ENCODE measurements around the gene ZNF324. TPM values are rescaled to one million over a fixed set of nuclear protein-coding genes. Genes with fewer than 3 reads are reported as not detected.

Gene ZNF324
- total and polyA plus RNA-seq, 2 experiments from 2014 or later, result 15.7 to 27.8 TPM

- TF ChIP-seq CTCF (IDR thresholded peaks at IDR 0.05; ENCODE audit: low read depth, low read length), result no peak
- no peak overlapping the region for H3K4me3 ChIP-seq
- peaks cover 9% of the 10 kb centered on the region for H3K36me3 ChIP-seq
- DNase-seq (ENCODE audit: low read depth in 1 of 2, low spot score in 1 of 2), result no peak
- peaks cover 10% of the 10 kb centered on the region for H3K4me1 ChIP-seq (ENCODE audit: low read depth)
- no peak overlapping the region for H3K27ac ChIP-seq
- no peaks in the 10 kb centered on the region for H3K9me3 ChIP-seq (ENCODE audit: low read depth)
- H3K27me3 ChIP-seq, result no peaks in the 10 kb centered on the region
Measured at GRCh38 chr19:58479303-58479702, 12.4 kb downstream of the ZNF324 start.

- Histone ChIP-seq H3K27ac (no peak overlapping the region), H3K4me1 (ENCODE audit: low read depth) (peaks cover 10% of the 10 kb centered on the region), H3K4me3 (no peak overlapping the region), H3K9me3 (ENCODE audit: low read depth) (no peaks in the 10 kb centered on the region), H3K36me3 (peaks cover 9% of the 10 kb centered on the region), H3K27me3 (no peaks in the 10 kb centered on the region)
- TF ChIP-seq CTCF (IDR thresholded peaks at IDR 0.05; ENCODE audit: low read depth, low read length), result no peak
- DNase-seq (ENCODE audit: low read depth in 1 of 2, low spot score in 1 of 2), result no peak
Measured at GRCh38 chr19:58479736-58480480, 13.0 kb downstream of the ZNF324 start.

GRCh38 chr19:58480481-58480830 is 13.6 kb downstream of the ZNF324 start:
- no peak for DNase-seq (ENCODE audit: low read depth in 1 of 2, low spot score in 1 of 2)

GRCh38 chr19:58480831-58481230 is 14.0 kb downstream of the ZNF324 start:
- Histone ChIP-seq H3K9me3 (ENCODE audit: low read depth) (no peaks in the 10 kb centered on the region), H3K27ac (no peak overlapping the region), H3K4me1 (ENCODE audit: low read depth) (peaks cover 10% of the 10 kb centered on the region), H3K27me3 (no peaks in the 10 kb centered on the region), H3K4me3 (no peak overlapping the region), H3K36me3 (peaks cover 9% of the 10 kb centered on the region)
- DNase-seq (ENCODE audit: low read depth in 1 of 2, low spot score in 1 of 2), result no peak
- no peak for TF ChIP-seq CTCF (IDR thresholded peaks at IDR 0.05; ENCODE audit: low read depth, low read length)

More at GRCh38 chr19:58480481-58480830, 13.6 kb downstream of the ZNF324 start:
- Histone ChIP-seq H3K4me1 (ENCODE audit: low read depth) (peaks cover 10% of the 10 kb centered on the region), H3K4me3 (no peak overlapping the region), H3K27ac (no peak overlapping the region), H3K27me3 (no peaks in the 10 kb centered on the region), H3K36me3 (peaks cover 9% of the 10 kb centered on the region), H3K9me3 (ENCODE audit: low read depth) (no peaks in the 10 kb centered on the region)
- TF ChIP-seq CTCF (IDR thresholded peaks at IDR 0.05; ENCODE audit: low read depth, low read length), result no peak

- Histone ChIP-seq H3K4me3 (no peak overlapping the region), H3K4me1 (ENCODE audit: low read depth) (peaks cover 1% of the 10 kb centered on the region), H3K36me3 (peaks cover 9% of the 10 kb centered on the region), H3K9me3 (ENCODE audit: low read depth) (no peaks in the 10 kb centered on the region), H3K27ac (no peak overlapping the region), H3K27me3 (no peaks in the 10 kb centered on the region)
- DNase-seq (ENCODE audit: low read depth in 1 of 2, low spot score in 1 of 2), result no peak
- TF ChIP-seq CTCF (IDR thresholded peaks at IDR 0.05; ENCODE audit: low read depth, low read length), result no peak
Measured at GRCh38 chr19:58482372-58482771, 15.5 kb downstream of the ZNF324 start.

Measured in cardiac muscle cell (in vitro differentiated cells and primary cell).